Lung (tissue), 12 donors: ENCODE measurements around the gene KRT71. TPM values are rescaled to one million over a fixed set of nuclear protein-coding genes. Genes with fewer than 3 reads are reported as not detected.

ENCODE experiments used
- ATAC-seq: fragments of 200-7000 bp; cut with Tn5 transposase; one replicate; pipeline ENCODE4 v1.9.1; 2020; ENCODE audit warnings: moderate number of reproducible peaks; ENCODE audit not compliant: insufficient read depth, low FRiP score
- DNase-seq, 3 donors: peaks; one replicate each; pipeline ENCODE4 v3.0.0-alpha.2; 2013 to 2017
- H3K27ac ChIP-seq, 2 donors: one replicate each; pipeline ENCODE4 v1.5.1; 2013; ENCODE audit warnings: mild to moderate bottlenecking in 2 of 2, moderate library complexity in 2 of 2, control low read depth in 1 of 2, inconsistent platforms in 1 of 2, low read depth in 1 of 2, low read length in 1 of 2
- H3K27me3 ChIP-seq, 3 donors: one replicate each; pipeline ENCODE4 v1.5.1; 2013; ENCODE audit warnings: low read length in 2 of 3; ENCODE audit not compliant: control insufficient read depth in 3 of 3, insufficient read depth in 3 of 3
- H3K36me3 ChIP-seq, 4 donors: one replicate each; pipeline ENCODE4 v1.5.1; 2013; ENCODE audit warnings: low read length in 4 of 4, mild to moderate bottlenecking in 1 of 4, moderate library complexity in 1 of 4; ENCODE audit not compliant: control insufficient read depth in 4 of 4, insufficient read depth in 4 of 4
- H3K4me1 ChIP-seq, 5 donors: one replicate each; pipeline ENCODE4 v1.5.1; 2013; ENCODE audit warnings: low read length in 5 of 5, mild to moderate bottlenecking in 2 of 5, moderate library complexity in 1 of 5; ENCODE audit not compliant: control insufficient read depth in 5 of 5, insufficient read depth in 5 of 5
- H3K4me3 ChIP-seq: one replicate; pipeline ENCODE4 v1.5.1; 2013; ENCODE audit warnings: mild to moderate bottlenecking, control low read depth, moderate library complexity
- H3K9ac ChIP-seq, 2 donors: one replicate each; pipeline ENCODE4 v1.5.1; 2013; ENCODE audit warnings: low read length in 2 of 2, control low read depth in 1 of 2; ENCODE audit not compliant: insufficient read depth in 1 of 2
- H3K9me3 ChIP-seq, 4 donors: one replicate each; pipeline ENCODE4 v1.5.1; 2013; ENCODE audit warnings: low read length in 3 of 4, mild to moderate bottlenecking in 1 of 4, moderate library complexity in 1 of 4; ENCODE audit not compliant: control insufficient read depth in 4 of 4, insufficient read depth in 3 of 4
- CTCF ChIP-seq: IDR thresholded peaks from 2 replicates; pipeline ENCODE4 v1.5.1; 2012; ENCODE audit warnings: mild to moderate bottlenecking; ENCODE audit errors: control extremely low read depth, extremely low read depth
- WGBS, 2 donors: extraction: QIAGEN DNeasy Blood & Tissue Kit; methylation state at CpG; one replicate each; pipeline ENCODE4 v1.1.7; 2013; 5-methylcytosine and 5-hydroxymethylcytosine counted together
- polyA plus RNA-seq, 2 donors: library from polyadenylated mRNA; stranded (reverse); fragments of 200-250 nt; gene quantifications; one replicate each; pipeline ENCODE4 v1.2.1, GENCODE V29; 2013
- total RNA-seq, 2 donors: library from RNA; depleted of rRNA in 1 of 2; stranded (reverse); fragments of >200 nt in 1 of 2; gene quantifications; one replicate each; pipeline ENCODE4 v1.2.1, GENCODE V29; 2014 to 2021
- donor health status: control.
- donor health status: control.
- donor health status: Bipolar disorder and iron deficiency.
- donor health status: healthy.
- donor health status: DM: yes; HTN: yes; CAD: no.

KRT71 gene
- total and polyA plus RNA-seq, 4 donors: not detected

GRCh38 chr12:52585066-52585465, 32.1 kb upstream of the KRT71 start:
- 85 to 89% methylated on average over 3 of the region's 3 CpGs for WGBS, 2 donors
- DNase-seq (no peak), ATAC-seq (no peak)
- Histone ChIP-seq H3K9ac (no peak overlapping the region), H3K27ac (no peak overlapping the region), H3K9me3 (peaks cover 0 to 1% (median 0%) of the 10 kb centered on the region in 4 donors), H3K36me3 (no peaks in the 10 kb centered on the region), H3K4me1 (no peaks in the 10 kb centered on the region), H3K4me3 (no peak overlapping the region), H3K27me3 (peaks cover 0 to 9% (median 0%) of the 10 kb centered on the region in 3 donors)
- TF ChIP-seq CTCF: no peak

- H3K27ac ChIP-seq: no peak overlapping the region
- DNase-seq: peak in 1 of 3 donors; percentile 4
Observed at GRCh38 chr12:52584156-52584682, 31.3 kb upstream of the KRT71 start.

GRCh38 chr12:52582971-52583456, 30.1 kb upstream of the KRT71 start:
- DNase-seq (peak; percentile 53 to 59 (median 59)), ATAC-seq (no peak)
- TF ChIP-seq CTCF: peak; percentile 61
- WGBS, 2 donors: 14 to 19% methylated on average over 7 of the region's 7 CpGs
- Histone ChIP-seq H3K36me3 (no peaks in the 10 kb centered on the region), H3K9ac (no peak overlapping the region), H3K27ac (no peak overlapping the region), H3K27me3 (peaks cover 0 to 9% (median 0%) of the 10 kb centered on the region in 3 donors), H3K4me3 (no peak overlapping the region), H3K9me3 (peaks cover 0 to 1% (median 0%) of the 10 kb centered on the region in 4 donors), H3K4me1 (no peaks in the 10 kb centered on the region)

More at GRCh38 chr12:52584156-52584682, 31.3 kb upstream of the KRT71 start:
- no peaks in the 10 kb centered on the region for H3K4me1 ChIP-seq
- TF ChIP-seq CTCF: no peak
- H3K9ac ChIP-seq: no peak overlapping the region
- no peak for ATAC-seq
- WGBS, 2 donors: 87 to 92% methylated on average over 9 of the region's 9 CpGs
- H3K9me3 ChIP-seq: peaks cover 0 to 1% (median 0%) of the 10 kb centered on the region in 4 donors
- no peaks in the 10 kb centered on the region for H3K36me3 ChIP-seq
- H3K4me3 ChIP-seq: no peak overlapping the region
- peaks cover 0 to 9% (median 0%) of the 10 kb centered on the region in 3 donors for H3K27me3 ChIP-seq
